ENCODE results near the gene TIGIT.

TIGIT gene

DNA sequence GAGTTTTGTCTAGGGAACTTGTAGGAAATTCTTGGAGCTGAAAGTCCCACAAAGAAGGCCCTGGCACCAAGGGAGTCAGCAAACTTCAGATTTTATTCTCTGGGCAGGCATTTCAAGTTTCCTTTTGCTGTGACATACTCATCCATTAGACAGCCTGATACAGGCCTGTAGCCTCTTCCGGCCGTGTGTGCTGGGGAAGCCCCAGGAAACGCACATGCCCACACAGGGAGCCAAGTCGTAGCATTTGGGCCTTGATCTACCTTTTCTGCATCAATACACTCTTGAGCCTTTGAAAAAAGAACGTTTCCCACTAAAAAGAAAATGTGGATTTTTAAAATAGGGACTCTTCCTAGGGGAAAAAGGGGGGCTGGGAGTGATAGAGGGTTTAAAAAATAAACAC lies 15.0 kb downstream of the TIGIT start:
- Histone ChIP-seq H3K4me3 (replicated peaks; ENCODE audit: insufficient read depth, low read length) (no peak overlapping the region), H3K27me3 (ENCODE audit: insufficient read depth, poor library complexity, severe bottlenecking) (no peaks in the 10 kb centered on the region), H3K27ac (replicated peaks) (no peak overlapping the region)
- TF ChIP-seq POLR2AphosphoS5 (IDR thresholded peaks at IDR 0.05; ENCODE audit: low read depth), result no peak
- no peak for TF ChIP-seq SPI1 (IDR thresholded peaks at IDR 0.05; ENCODE audit: borderline replicate concordance, low read depth)
- TF ChIP-seq, protein P1, sequence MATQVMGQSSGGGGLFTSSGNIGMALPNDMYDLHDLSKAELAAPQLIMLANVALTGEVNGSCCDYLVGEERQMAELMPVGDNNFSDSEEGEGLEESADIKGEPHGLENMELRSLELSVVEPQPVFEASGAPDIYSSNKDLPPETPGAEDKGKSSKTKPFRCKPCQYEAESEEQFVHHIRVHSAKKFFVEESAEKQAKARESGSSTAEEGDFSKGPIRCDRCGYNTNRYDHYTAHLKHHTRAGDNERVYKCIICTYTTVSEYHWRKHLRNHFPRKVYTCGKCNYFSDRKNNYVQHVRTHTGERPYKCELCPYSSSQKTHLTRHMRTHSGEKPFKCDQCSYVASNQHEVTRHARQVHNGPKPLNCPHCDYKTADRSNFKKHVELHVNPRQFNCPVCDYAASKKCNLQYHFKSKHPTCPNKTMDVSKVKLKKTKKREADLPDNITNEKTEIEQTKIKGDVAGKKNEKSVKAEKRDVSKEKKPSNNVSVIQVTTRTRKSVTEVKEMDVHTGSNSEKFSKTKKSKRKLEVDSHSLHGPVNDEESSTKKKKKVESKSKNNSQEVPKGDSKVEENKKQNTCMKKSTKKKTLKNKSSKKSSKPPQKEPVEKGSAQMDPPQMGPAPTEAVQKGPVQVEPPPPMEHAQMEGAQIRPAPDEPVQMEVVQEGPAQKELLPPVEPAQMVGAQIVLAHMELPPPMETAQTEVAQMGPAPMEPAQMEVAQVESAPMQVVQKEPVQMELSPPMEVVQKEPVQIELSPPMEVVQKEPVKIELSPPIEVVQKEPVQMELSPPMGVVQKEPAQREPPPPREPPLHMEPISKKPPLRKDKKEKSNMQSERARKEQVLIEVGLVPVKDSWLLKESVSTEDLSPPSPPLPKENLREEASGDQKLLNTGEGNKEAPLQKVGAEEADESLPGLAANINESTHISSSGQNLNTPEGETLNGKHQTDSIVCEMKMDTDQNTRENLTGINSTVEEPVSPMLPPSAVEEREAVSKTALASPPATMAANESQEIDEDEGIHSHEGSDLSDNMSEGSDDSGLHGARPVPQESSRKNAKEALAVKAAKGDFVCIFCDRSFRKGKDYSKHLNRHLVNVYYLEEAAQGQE (IDR thresholded peaks at IDR 0.05; ENCODE audit: insufficient replicate concordance, low read depth), result no peak
- TF ChIP-seq, protein P2, sequence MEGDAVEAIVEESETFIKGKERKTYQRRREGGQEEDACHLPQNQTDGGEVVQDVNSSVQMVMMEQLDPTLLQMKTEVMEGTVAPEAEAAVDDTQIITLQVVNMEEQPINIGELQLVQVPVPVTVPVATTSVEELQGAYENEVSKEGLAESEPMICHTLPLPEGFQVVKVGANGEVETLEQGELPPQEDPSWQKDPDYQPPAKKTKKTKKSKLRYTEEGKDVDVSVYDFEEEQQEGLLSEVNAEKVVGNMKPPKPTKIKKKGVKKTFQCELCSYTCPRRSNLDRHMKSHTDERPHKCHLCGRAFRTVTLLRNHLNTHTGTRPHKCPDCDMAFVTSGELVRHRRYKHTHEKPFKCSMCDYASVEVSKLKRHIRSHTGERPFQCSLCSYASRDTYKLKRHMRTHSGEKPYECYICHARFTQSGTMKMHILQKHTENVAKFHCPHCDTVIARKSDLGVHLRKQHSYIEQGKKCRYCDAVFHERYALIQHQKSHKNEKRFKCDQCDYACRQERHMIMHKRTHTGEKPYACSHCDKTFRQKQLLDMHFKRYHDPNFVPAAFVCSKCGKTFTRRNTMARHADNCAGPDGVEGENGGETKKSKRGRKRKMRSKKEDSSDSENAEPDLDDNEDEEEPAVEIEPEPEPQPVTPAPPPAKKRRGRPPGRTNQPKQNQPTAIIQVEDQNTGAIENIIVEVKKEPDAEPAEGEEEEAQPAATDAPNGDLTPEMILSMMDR (IDR thresholded peaks at IDR 0.05; ENCODE audit: insufficient read depth, low read length), result no peak
- no peak for DNase-seq (ENCODE audit: low read depth in 1 of 2, low spot score in 1 of 2)

DNA sequence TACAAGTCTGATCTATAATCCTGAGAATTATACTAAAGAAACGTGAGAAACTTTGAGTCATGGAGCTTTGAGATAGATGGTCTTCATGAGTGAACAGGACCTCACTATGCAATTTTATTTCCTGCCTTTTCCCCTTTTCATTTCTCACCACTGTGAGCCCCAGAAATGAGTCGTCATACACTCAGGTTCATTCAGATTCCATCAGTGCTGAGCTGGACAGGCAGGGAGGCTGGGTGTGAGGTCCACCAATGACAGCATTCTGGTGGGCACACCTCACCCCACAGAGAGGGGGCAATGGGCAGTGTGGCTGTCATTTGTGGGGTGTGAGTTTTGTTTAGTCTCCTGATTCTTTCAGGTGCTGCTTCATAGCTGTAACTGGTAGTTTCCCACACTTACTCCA lies 16.9 kb downstream of the TIGIT start:
- TF ChIP-seq GABPA (IDR thresholded peaks at IDR 0.05; ENCODE audit: low read depth) (no peak), POLR2AphosphoS5 (IDR thresholded peaks at IDR 0.05; ENCODE audit: low read depth) (no peak), SPI1 (IDR thresholded peaks at IDR 0.05; ENCODE audit: borderline replicate concordance, low read depth) (no peak)
- TF ChIP-seq, protein P1 (IDR thresholded peaks at IDR 0.05; ENCODE audit: insufficient replicate concordance, low read depth), result no peak
- TF ChIP-seq, protein P2 (IDR thresholded peaks at IDR 0.05; ENCODE audit: insufficient read depth, low read length), result no peak
- Histone ChIP-seq H3K27ac (replicated peaks) (no peak overlapping the region), H3K27me3 (ENCODE audit: insufficient read depth, poor library complexity, severe bottlenecking) (no peaks in the 10 kb centered on the region), H3K4me3 (replicated peaks; ENCODE audit: insufficient read depth, low read length) (no peak overlapping the region)
- no peak for DNase-seq (ENCODE audit: low read depth in 1 of 2, low spot score in 1 of 2)

DNA sequence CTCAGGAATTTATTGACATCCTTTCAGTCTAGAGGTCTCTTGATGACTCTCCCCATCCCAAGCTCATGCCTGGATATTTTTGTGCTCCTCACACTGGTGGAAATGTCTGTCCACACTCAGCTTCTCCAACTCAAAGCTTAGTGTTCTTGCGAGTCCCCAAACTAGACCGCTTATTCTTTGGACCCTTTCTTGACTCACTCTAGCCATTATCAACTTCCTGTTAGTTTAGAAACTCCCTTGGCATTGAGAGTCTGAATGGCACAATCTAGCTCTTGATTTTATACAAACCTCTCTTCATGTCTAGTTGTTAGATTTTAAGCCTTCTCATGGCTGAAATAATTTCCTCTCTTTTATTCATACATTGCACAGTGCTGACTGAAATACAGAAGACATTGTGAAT lies 19.6 kb downstream of the TIGIT start:
- no peak for DNase-seq (ENCODE audit: low read depth in 1 of 2, low spot score in 1 of 2)
- Histone ChIP-seq H3K4me3 (replicated peaks; ENCODE audit: insufficient read depth, low read length) (no peak overlapping the region), H3K27me3 (ENCODE audit: insufficient read depth, poor library complexity, severe bottlenecking) (no peaks in the 10 kb centered on the region), H3K27ac (replicated peaks) (no peak overlapping the region)
- no peak for TF ChIP-seq GABPA (IDR thresholded peaks at IDR 0.05; ENCODE audit: low read depth)
- TF ChIP-seq POLR2AphosphoS5 (IDR thresholded peaks at IDR 0.05; ENCODE audit: low read depth), result no peak
- TF ChIP-seq, protein P1 (IDR thresholded peaks at IDR 0.05; ENCODE audit: insufficient replicate concordance, low read depth), result no peak
- TF ChIP-seq, protein P2 (IDR thresholded peaks at IDR 0.05; ENCODE audit: insufficient read depth, low read length), result no peak
- no peak for TF ChIP-seq SPI1 (IDR thresholded peaks at IDR 0.05; ENCODE audit: borderline replicate concordance, low read depth)

All from HL-60 (cell line).